HG02885 (cell line): Measurements from ENCODE around the gene MIAT.

ENCODE experiments used
- ATAC-seq: cut with Tn5 transposase; IDR thresholded peaks from one replicate; pipeline ENCODE4 v1.9.1; 2021; ENCODE audit warnings: mild to moderate bottlenecking; ENCODE audit not compliant: unreplicated experiment, poor library complexity

The MIAT gene

GRCh38 chr22:26715392-26715936, 58.1 kb downstream of the MIAT start:
- no peak for ATAC-seq

- no peak for ATAC-seq
Observed at GRCh38 chr22:26718488-26718887, 61.1 kb downstream of the MIAT start.

DNA sequence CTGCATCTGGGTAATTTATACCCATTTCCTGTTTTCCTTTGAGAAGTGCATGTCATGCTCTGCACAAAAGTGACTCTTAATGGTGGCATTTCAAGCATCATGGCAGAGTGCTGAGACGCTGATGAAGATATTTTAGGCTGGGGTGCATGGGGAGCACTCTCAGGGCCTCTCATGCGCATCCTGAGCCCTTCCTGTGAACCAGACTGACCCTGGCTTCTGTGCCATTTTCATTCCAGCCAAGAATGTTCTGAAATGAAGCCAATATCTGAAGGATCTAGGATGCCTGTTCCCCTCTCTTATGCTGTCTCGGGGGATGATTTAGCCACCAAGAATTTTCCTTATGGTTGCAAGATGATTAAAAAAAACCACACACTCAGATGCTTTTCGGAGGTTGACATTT, 61.5 kb downstream of the MIAT start:
- no peak for ATAC-seq

GRCh38 chr22:26722159-26722558, 64.8 kb downstream of the MIAT start:
- ATAC-seq, result no peak

GRCh38 chr22:26724414-26724813, 67.0 kb downstream of the MIAT start:
- ATAC-seq, result no peak

GRCh38 chr22:26725012-26725676, 67.8 kb downstream of the MIAT start:
- ATAC-seq, result no peak
